ENCODE data around the gene GLRA3. TPM values are rescaled to one million over a fixed set of nuclear protein-coding genes. Genes with fewer than 3 reads are reported as not detected.

The GLRA3 gene
- total and polyA plus RNA-seq, 8 donors, result 0.03 to 0.11 (median 0.04) TPM; not detected in 3

GRCh38 chr4:174598800-174599199 is 230.2 kb downstream of the GLRA3 start:
- Histone ChIP-seq H3K4me3 (no peak overlapping the region), H3K4me1 (peaks cover 0 to under 1% of the 10 kb centered on the region in 2 donors), H3K36me3 (no peaks in the 10 kb centered on the region), H3K9me3 (no peaks in the 10 kb centered on the region), H3K27me3 (no peaks in the 10 kb centered on the region), H3K27ac (no peak overlapping the region)
- DNase-seq, result no peak
- intact Hi-C loops (cut with DNase I), result no loop called here
- no peak for ATAC-seq
- TF ChIP-seq, protein P1, sequence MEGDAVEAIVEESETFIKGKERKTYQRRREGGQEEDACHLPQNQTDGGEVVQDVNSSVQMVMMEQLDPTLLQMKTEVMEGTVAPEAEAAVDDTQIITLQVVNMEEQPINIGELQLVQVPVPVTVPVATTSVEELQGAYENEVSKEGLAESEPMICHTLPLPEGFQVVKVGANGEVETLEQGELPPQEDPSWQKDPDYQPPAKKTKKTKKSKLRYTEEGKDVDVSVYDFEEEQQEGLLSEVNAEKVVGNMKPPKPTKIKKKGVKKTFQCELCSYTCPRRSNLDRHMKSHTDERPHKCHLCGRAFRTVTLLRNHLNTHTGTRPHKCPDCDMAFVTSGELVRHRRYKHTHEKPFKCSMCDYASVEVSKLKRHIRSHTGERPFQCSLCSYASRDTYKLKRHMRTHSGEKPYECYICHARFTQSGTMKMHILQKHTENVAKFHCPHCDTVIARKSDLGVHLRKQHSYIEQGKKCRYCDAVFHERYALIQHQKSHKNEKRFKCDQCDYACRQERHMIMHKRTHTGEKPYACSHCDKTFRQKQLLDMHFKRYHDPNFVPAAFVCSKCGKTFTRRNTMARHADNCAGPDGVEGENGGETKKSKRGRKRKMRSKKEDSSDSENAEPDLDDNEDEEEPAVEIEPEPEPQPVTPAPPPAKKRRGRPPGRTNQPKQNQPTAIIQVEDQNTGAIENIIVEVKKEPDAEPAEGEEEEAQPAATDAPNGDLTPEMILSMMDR (IDR thresholded peaks at IDR 0.05), result no peak

GRCh38 chr4:174596513-174596912 is 232.5 kb downstream of the GLRA3 start:
- peaks cover 0 to 23% of the 10 kb centered on the region in 2 donors for H3K4me1 ChIP-seq
- DNase-seq (no peak), ATAC-seq (no peak)
- intact Hi-C loops (cut with DNase I), result no loop called here
- no peaks in the 10 kb centered on the region for H3K36me3 ChIP-seq
- TF ChIP-seq, protein P1 (IDR thresholded peaks at IDR 0.05), result no peak
- H3K27ac ChIP-seq, result no peak overlapping the region
- no peak overlapping the region for H3K4me3 ChIP-seq
- H3K27me3 ChIP-seq, result no peaks in the 10 kb centered on the region
- H3K9me3 ChIP-seq, result no peaks in the 10 kb centered on the region

GRCh38 chr4:174595141-174595929 is 233.7 kb downstream of the GLRA3 start:
- no peaks in the 10 kb centered on the region for H3K36me3 ChIP-seq
- no peak overlapping the region for H3K4me3 ChIP-seq
- intact Hi-C loops (cut with DNase I), result no loop called here
- no peak for ATAC-seq
- H3K27ac ChIP-seq, result no peak overlapping the region
- H3K4me1 ChIP-seq, result peaks cover 0 to 30% of the 10 kb centered on the region in 2 donors
- TF ChIP-seq, protein P1 (IDR thresholded peaks at IDR 0.05), result no peak
- H3K9me3 ChIP-seq, result no peaks in the 10 kb centered on the region
- no peak for DNase-seq
- no peaks in the 10 kb centered on the region for H3K27me3 ChIP-seq

GRCh38 chr4:174593701-174594100 is 235.3 kb downstream of the GLRA3 start:
- Histone ChIP-seq H3K27me3 (no peaks in the 10 kb centered on the region), H3K4me3 (no peak overlapping the region), H3K4me1 (peaks cover 0 to 30% of the 10 kb centered on the region in 2 donors), H3K36me3 (no peaks in the 10 kb centered on the region), H3K9me3 (no peaks in the 10 kb centered on the region), H3K27ac (peak overlapping the region in 1 of 2 donors; percentile 70)
- ATAC-seq, result no peak
- no peak for DNase-seq
- TF ChIP-seq, protein P1 (IDR thresholded peaks at IDR 0.05), result no peak
- intact Hi-C loops (cut with DNase I), result no loop called here

DNA sequence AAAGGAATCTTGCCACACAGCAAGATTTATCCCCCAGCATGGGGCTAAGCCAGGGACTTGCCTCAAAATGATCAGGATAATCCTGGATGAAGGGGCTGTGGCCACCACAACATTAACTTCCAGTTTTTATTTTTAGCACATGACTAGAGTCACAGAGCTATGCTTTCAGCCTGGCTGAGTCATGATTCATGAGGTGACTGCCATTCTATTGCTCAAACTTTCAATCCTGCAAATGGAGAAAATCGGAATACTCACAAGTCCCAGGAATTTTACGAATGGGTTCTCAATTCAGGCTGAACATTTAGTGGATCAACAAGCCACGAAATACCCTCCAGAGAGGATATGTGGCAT is 236.1 kb downstream of the GLRA3 start:
- no peak overlapping the region for H3K4me3 ChIP-seq
- peak; percentile 63 for ATAC-seq
- peak overlapping the region in 1 of 2 donors; percentile 70 for H3K27ac ChIP-seq
- TF ChIP-seq, protein P1 (IDR thresholded peaks at IDR 0.05), result no peak
- H3K4me1 ChIP-seq, result peaks cover 0 to 30% of the 10 kb centered on the region in 2 donors
- intact Hi-C loops (cut with DNase I), result no loop called here
- H3K27me3 ChIP-seq, result no peaks in the 10 kb centered on the region
- no peaks in the 10 kb centered on the region for H3K9me3 ChIP-seq
- DNase-seq, result no peak
- H3K36me3 ChIP-seq, result no peaks in the 10 kb centered on the region
